Glomerular visceral epithelial cell (primary cell): Measurements from ENCODE around the gene PICALM.
A peak's percentile ranks its signal among the peaks of the same experiment; 100 is the strongest.
"Not testable (repeated sequence)": the region's sequence is repeated elsewhere in the genome, so short reads cannot be mapped to it uniquely, and the experiment has no call there.

Source experiments
- DNase-seq: peaks from one replicate; pipeline ENCODE4 v3.0.0-alpha.2; 2016; ENCODE audit errors: extremely low spot score

PICALM gene

GRCh38 chr11:86068951-86069407 is at the start of gene PICALM:
Gene PICALM (minus strand): TSS chr11:86069084. CDS start chr11:86068780, 304 bp downstream.
- DNase-seq = peak; percentile 99

GRCh38 chr11:86118253-86118652 is 49.4 kb upstream of the PICALM start:
- DNase-seq = no peak

GRCh38 chr11:86117712-86118063 is 48.8 kb upstream of the PICALM start:
- peak; percentile 46 for DNase-seq

- DNase-seq = peak; percentile 76
These were observed 48.3 kb upstream of the PICALM start for GRCh38 chr11:86117001-86117711.

GRCh38 chr11:86116386-86116726 is 47.5 kb upstream of the PICALM start:
- DNase-seq = peak; percentile 93

GRCh38 chr11:86115542-86116385 is 46.9 kb upstream of the PICALM start:
- DNase-seq = peak; percentile 57

GRCh38 chr11:86108890-86109638 is 40.2 kb upstream of the PICALM start:
- DNase-seq = no peak

GRCh38 chr11:86108191-86108590 is 39.3 kb upstream of the PICALM start:
- DNase-seq = no peak

GRCh38 chr11:86106916-86107315 is 38.0 kb upstream of the PICALM start:
- DNase-seq = no peak

- DNase-seq = not testable (repeated sequence)
These were observed 37.1 kb upstream of the PICALM start for GRCh38 chr11:86106031-86106430.

GRCh38 chr11:86105601-86106000 is 36.7 kb upstream of the PICALM start:
- not testable (repeated sequence) for DNase-seq

GRCh38 chr11:86103808-86104207 is 34.9 kb upstream of the PICALM start:
- DNase-seq = no peak

GRCh38 chr11:86101941-86102407 is 33.1 kb upstream of the PICALM start:
- DNase-seq = no peak

- DNase-seq = no peak
These were observed 32.6 kb upstream of the PICALM start for GRCh38 chr11:86101493-86101892.

GRCh38 chr11:86099874-86100273 is 31.0 kb upstream of the PICALM start:
- no peak for DNase-seq

GRCh38 chr11:86097980-86098379 is 29.1 kb upstream of the PICALM start:
- no peak for DNase-seq

GRCh38 chr11:86091566-86091965 is 22.7 kb upstream of the PICALM start:
- DNase-seq = no peak

- no peak for DNase-seq
These were observed 22.2 kb upstream of the PICALM start for GRCh38 chr11:86091086-86091485.

- no peak for DNase-seq
These were observed 20.8 kb upstream of the PICALM start for GRCh38 chr11:86089659-86090058.

- not testable (repeated sequence) for DNase-seq
These were observed 18.8 kb upstream of the PICALM start for GRCh38 chr11:86087688-86088087.

- no peak for DNase-seq
These were observed 18.4 kb upstream of the PICALM start for GRCh38 chr11:86087256-86087655.

GRCh38 chr11:86081455-86081854 is 12.6 kb upstream of the PICALM start:
- DNase-seq = no peak
